SK-N-SH (cell line): ENCODE results near the gene GCNT2. TPM values are rescaled to one million over a fixed set of nuclear protein-coding genes. Genes with fewer than 3 reads are reported as not detected.

Source experiments
- CTCF ChIA-PET: fragments of 300-600, 350-600 bp; formaldehyde crosslinking; extraction: SDS; loops from one replicate; lab custom pipeline; 2021; lab: Yijun Ruan, JAX
- POLR2A ChIA-PET: fragments of 350-600 bp; sonication (Branson Sonifier 250); formaldehyde crosslinking; extraction: SDS; loops from one replicate; lab custom pipeline; 2020; ENCODE audit warnings: antibody characterized with exemption, inconsistent platforms; lab: Yijun Ruan, JAX
- DNase-seq: peaks from one replicate; pipeline ENCODE4 v3.0.0; 2012
- H2AFZ ChIP-seq: fragments of 200-600 bp; sonication (generic); 2 replicates; pipeline ENCODE4 v1.8.1; 2016; ENCODE audit warnings: antibody characterized with exemption, mild to moderate bottlenecking, low read depth
- H3F3A ChIP-seq: fragments of 200-600 bp; sonication (generic); replicated peaks from 2 replicates; pipeline ENCODE3; 2016; ENCODE audit warnings: antibody characterized with exemption, mild to moderate bottlenecking; ENCODE audit not compliant: insufficient read depth
- H3K27ac ChIP-seq, 2 experiments: fragments of 200-500 bp in 1 of 2; fragments of 200-600 bp in 1 of 2; sonication (Bioruptor generic) in 1 of 2; sonication (generic), shearing (Covaris generic) in 1 of 2; 2 replicates each; pipeline versions ENCODE4 v1.5.1 to v1.6.1; 2014 to 2016; ENCODE audit warnings: low read depth in 2 of 2, inconsistent platforms in 1 of 2, low read length in 1 of 2, mild to moderate bottlenecking in 1 of 2, mixed read lengths in 1 of 2
- H3K27me3 ChIP-seq: fragments of 200-600 bp; sonication (generic), shearing (Covaris generic); 2 replicates; pipeline ENCODE4 v1.6.1; 2016; ENCODE audit warnings: mixed run types; ENCODE audit not compliant: insufficient read depth
- H3K36me3 ChIP-seq, 2 experiments: fragments of 200-500 bp in 1 of 2; fragments of 200-600 bp in 1 of 2; sonication (Bioruptor generic) in 1 of 2; sonication (generic) in 1 of 2; replicated peaks in 1 of 2; 2 replicates each; pipeline versions ENCODE3 to v1.5.1; 2014 to 2016; ENCODE audit warnings: low read length in 1 of 2, mild to moderate bottlenecking in 1 of 2; ENCODE audit not compliant: insufficient read depth in 2 of 2, control insufficient read depth in 1 of 2
- H3K4me1 ChIP-seq, 2 experiments: fragments of 200-500 bp in 1 of 2; fragments of 200-600 bp in 1 of 2; sonication (Bioruptor generic) in 1 of 2; sonication (generic), shearing (Covaris generic) in 1 of 2; 2 replicates each; pipeline versions ENCODE4 v1.5.1 to v1.6.1; 2014 to 2016; ENCODE audit warnings: low read depth in 1 of 2, low read length in 1 of 2, mixed run types in 1 of 2; ENCODE audit not compliant: insufficient read depth in 2 of 2, control insufficient read depth in 1 of 2
- H3K4me2 ChIP-seq: fragments of 200-600 bp; sonication (generic), shearing (Covaris generic); 2 replicates; pipeline ENCODE4 v1.6.1; 2017; ENCODE audit warnings: mixed run types
- H3K4me3 ChIP-seq, 2 experiments: fragments of 200-500 bp in 1 of 2; fragments of 200-600 bp in 1 of 2; sonication (Bioruptor generic) in 1 of 2; sonication (generic), shearing (Covaris generic) in 1 of 2; 2 replicates each; pipeline versions ENCODE4 v1.5.1 to v1.8.1; 2014 to 2016; ENCODE audit warnings: low read depth in 2 of 2, inconsistent platforms in 1 of 2, low read length in 1 of 2, mild to moderate bottlenecking in 1 of 2, mixed read lengths in 1 of 2, moderate library complexity in 1 of 2
- H3K79me2 ChIP-seq: fragments of 200-600 bp; sonication (generic); 2 replicates; pipeline ENCODE4 v1.8.1; 2017; ENCODE audit warnings: mild to moderate bottlenecking; ENCODE audit not compliant: insufficient read depth
- H3K9ac ChIP-seq: fragments of 200-600 bp; sonication (generic); 2 replicates; pipeline ENCODE4 v1.6.1; 2017; ENCODE audit warnings: mixed run types
- H3K9me2 ChIP-seq: fragments of 200-600 bp; sonication (generic); 2 replicates; pipeline ENCODE4 v1.6.1; 2017; ENCODE audit warnings: mixed run types
- H3K9me3 ChIP-seq: fragments of 200-600 bp; sonication (generic); 2 replicates; pipeline ENCODE4 v1.6.1; 2017; ENCODE audit warnings: mixed run types, mild to moderate bottlenecking, moderate library complexity
- H4K20me1 ChIP-seq: fragments of 200-600 bp; sonication (generic); 2 replicates; pipeline ENCODE4 v1.6.1; 2017; ENCODE audit warnings: mild to moderate bottlenecking, mixed run types; ENCODE audit not compliant: insufficient read depth
- FOXJ3 ChIP-seq: sonication (generic); formaldehyde crosslinking; IDR thresholded peaks from 2 replicates; pipeline ENCODE4 v1.5.1; 2020; ENCODE audit warnings: mild to moderate bottlenecking, missing genetic modification reagents
- GABPA ChIP-seq: IDR thresholded peaks from 2 replicates; pipeline ENCODE4 v1.4.0; 2012; ENCODE audit warnings: low read depth, mild to moderate bottlenecking
- MEF2A ChIP-seq: IDR thresholded peaks from 2 replicates; pipeline ENCODE4 v1.4.0; 2012; ENCODE audit warnings: low read depth, borderline replicate concordance
- MXI1 ChIP-seq: IDR thresholded peaks from 2 replicates; pipeline ENCODE4 v1.6.1; 2012; ENCODE audit warnings: mild to moderate bottlenecking, low read depth, low read length, improper control_type of control experiment
- NFIC ChIP-seq: IDR thresholded peaks from 2 replicates; pipeline ENCODE4 v1.4.0; 2012; ENCODE audit warnings: borderline replicate concordance
- RFX5 ChIP-seq: IDR thresholded peaks from 2 replicates; pipeline ENCODE4 v1.6.1; 2012; ENCODE audit warnings: mild to moderate bottlenecking, improper control_type of control experiment, low read length
- RXRA ChIP-seq: IDR thresholded peaks from 2 replicates; pipeline ENCODE4 v1.4.0; 2012; ENCODE audit warnings: low read depth, mild to moderate bottlenecking, borderline replicate concordance
- SIN3A ChIP-seq: IDR thresholded peaks from 2 replicates; pipeline ENCODE4 v1.6.1; 2012; ENCODE audit warnings: low read depth, mild to moderate bottlenecking, low read length, moderate library complexity, borderline replicate concordance
- SMC3 ChIP-seq: IDR thresholded peaks from 2 replicates; pipeline ENCODE4 v1.6.1; 2012; ENCODE audit warnings: low read depth, low read length, improper control_type of control experiment
- TAF1 ChIP-seq: IDR thresholded peaks from 2 replicates; pipeline ENCODE4 v1.6.1; 2012; ENCODE audit warnings: low read depth, mild to moderate bottlenecking, low read length, moderate library complexity, borderline replicate concordance
- TCF12 ChIP-seq: IDR thresholded peaks from 2 replicates; pipeline ENCODE4 v1.4.0; 2012
- TEAD4 ChIP-seq: IDR thresholded peaks from 2 replicates; pipeline ENCODE4 v1.4.0; 2012; ENCODE audit warnings: mild to moderate bottlenecking, borderline replicate concordance; ENCODE audit not compliant: insufficient read depth
- YY1 ChIP-seq: IDR thresholded peaks from 2 replicates; pipeline ENCODE4 v1.4.0; 2012; ENCODE audit warnings: low read depth, mild to moderate bottlenecking
- WGBS: methylation state at CpG from one replicate; pipeline ENCODE4 v1.1.6; 2017; ENCODE audit warnings: low lambda C conversion rate; 5-methylcytosine and 5-hydroxymethylcytosine counted together
- polyA plus RNA-seq, 3 experiments: library from polyadenylated mRNA; depleted of rRNA; stranded (reverse); fragments of >200 nt; gene quantifications; 2 replicates each; pipeline ENCODE4 v1.2.3, GENCODE V29; 2012
- TF ChIP-seq, protein P1 (sequence below): fragments of 200-600 bp; sonication (generic); IDR thresholded peaks from 2 replicates; pipeline ENCODE4 v1.6.1; 2017; ENCODE audit warnings: antibody characterized with exemption, mild to moderate bottlenecking, moderate library complexity
- TF ChIP-seq, protein P2 (sequence below): IDR thresholded peaks from 2 replicates; pipeline ENCODE4 v1.6.1; 2012; ENCODE audit warnings: mild to moderate bottlenecking, low read depth, low read length, moderate library complexity

The GCNT2 gene
- polyA plus RNA-seq, 1 of the 3 experiments (the other 2 are of a cell fraction): 0.13 TPM

GRCh38 chr6:10484912-10485311 lies 36.2 kb upstream of the GCNT2 start:
- H2AFZ ChIP-seq: no peak overlapping the region
- TF ChIP-seq RFX5 (no peak), TCF12 (no peak)
- H3K4me3 ChIP-seq: no peak overlapping the region
- CTCF ChIA-PET: no interaction called here
- whole genome bisulfite sequencing: 62% methylated on average over 3 of the region's 3 CpGs
- H3K27ac ChIP-seq: no peak overlapping the region
- H3K4me1 ChIP-seq: peaks cover 0 to 3% of the 10 kb centered on the region in 2 experiments; a peak in 1 of 4 replicates
- H3F3A ChIP-seq: no peaks in the 10 kb centered on the region
- no peaks in the 10 kb centered on the region for H4K20me1 ChIP-seq
- DNase-seq: no peak
- no peaks in the 10 kb centered on the region for H3K36me3 ChIP-seq
- no peak overlapping the region for H3K4me2 ChIP-seq
- H3K79me2 ChIP-seq: no peaks in the 10 kb centered on the region
- no peak overlapping the region for H3K9ac ChIP-seq
- H3K9me2 ChIP-seq: no peaks in the 10 kb centered on the region
- no peaks in the 10 kb centered on the region for H3K9me3 ChIP-seq
- H3K27me3 ChIP-seq: no peaks in the 10 kb centered on the region; the same call in 1 of the 2 replicates
- POLR2A ChIA-PET: no interaction called here

GRCh38 chr6:10485406-10485805 lies 35.7 kb upstream of the GCNT2 start:
- DNase-seq: no peak
- H3K79me2 ChIP-seq: no peaks in the 10 kb centered on the region
- TF ChIP-seq, protein P1, sequence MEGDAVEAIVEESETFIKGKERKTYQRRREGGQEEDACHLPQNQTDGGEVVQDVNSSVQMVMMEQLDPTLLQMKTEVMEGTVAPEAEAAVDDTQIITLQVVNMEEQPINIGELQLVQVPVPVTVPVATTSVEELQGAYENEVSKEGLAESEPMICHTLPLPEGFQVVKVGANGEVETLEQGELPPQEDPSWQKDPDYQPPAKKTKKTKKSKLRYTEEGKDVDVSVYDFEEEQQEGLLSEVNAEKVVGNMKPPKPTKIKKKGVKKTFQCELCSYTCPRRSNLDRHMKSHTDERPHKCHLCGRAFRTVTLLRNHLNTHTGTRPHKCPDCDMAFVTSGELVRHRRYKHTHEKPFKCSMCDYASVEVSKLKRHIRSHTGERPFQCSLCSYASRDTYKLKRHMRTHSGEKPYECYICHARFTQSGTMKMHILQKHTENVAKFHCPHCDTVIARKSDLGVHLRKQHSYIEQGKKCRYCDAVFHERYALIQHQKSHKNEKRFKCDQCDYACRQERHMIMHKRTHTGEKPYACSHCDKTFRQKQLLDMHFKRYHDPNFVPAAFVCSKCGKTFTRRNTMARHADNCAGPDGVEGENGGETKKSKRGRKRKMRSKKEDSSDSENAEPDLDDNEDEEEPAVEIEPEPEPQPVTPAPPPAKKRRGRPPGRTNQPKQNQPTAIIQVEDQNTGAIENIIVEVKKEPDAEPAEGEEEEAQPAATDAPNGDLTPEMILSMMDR: no peak
- no peak for TF ChIP-seq SMC3
- TF ChIP-seq MXI1: no peak
- no peak for TF ChIP-seq GABPA
- TF ChIP-seq SIN3A: no peak
- no peak for TF ChIP-seq FOXJ3 (CRISPR knock-in tag)
- TF ChIP-seq YY1: no peak
- TF ChIP-seq NFIC: no peak
- TF ChIP-seq TAF1: no peak
- 75% methylated on average over 7 of the region's 7 CpGs for WGBS
- no peaks in the 10 kb centered on the region; the same call in 1 of the 2 replicates for H3K27me3 ChIP-seq
- H3K9me2 ChIP-seq: no peaks in the 10 kb centered on the region
- H3K4me1 ChIP-seq: peaks cover 0 to 3% of the 10 kb centered on the region in 2 experiments; a peak in 1 of 4 replicates
- no peak overlapping the region for H3K27ac ChIP-seq
- no peaks in the 10 kb centered on the region for H3F3A ChIP-seq
- POLR2A ChIA-PET: interaction anchor here (0.6 kb wide), 1 partner anchor 1486 kb away, joined by 3 read pairs; no protein-coding TSS in a partner anchor
- CTCF ChIA-PET: no interaction called here
- no peak overlapping the region for H2AFZ ChIP-seq
- no peaks in the 10 kb centered on the region for H3K36me3 ChIP-seq
- no peak overlapping the region for H3K4me3 ChIP-seq
- no peaks in the 10 kb centered on the region for H3K9me3 ChIP-seq
- H3K9ac ChIP-seq: no peak overlapping the region
- no peaks in the 10 kb centered on the region for H4K20me1 ChIP-seq
- no peak overlapping the region for H3K4me2 ChIP-seq

DNA sequence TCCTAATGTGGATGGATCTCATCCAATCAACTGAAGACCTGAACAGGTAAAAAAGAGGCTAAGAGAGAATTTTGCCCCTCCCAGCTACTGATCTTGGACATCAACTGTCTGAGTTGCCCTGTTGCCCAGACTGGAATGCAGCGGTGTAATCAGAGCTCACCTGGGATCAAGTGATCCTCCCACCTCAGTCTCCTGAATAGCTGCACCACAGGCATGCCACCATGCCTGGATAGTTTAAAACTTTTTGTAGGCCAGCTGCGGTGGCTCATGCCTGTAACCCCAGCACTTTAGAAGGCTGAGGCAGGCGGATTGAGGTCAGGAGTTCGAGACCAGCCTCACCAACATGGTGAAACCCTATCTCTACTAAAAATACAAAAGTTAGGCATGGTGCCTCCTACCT lies 34.9 kb upstream of the GCNT2 start:
- H3K9me3 ChIP-seq: no peaks in the 10 kb centered on the region
- no peaks in the 10 kb centered on the region for H3F3A ChIP-seq
- no peaks in the 10 kb centered on the region for H4K20me1 ChIP-seq
- no peaks in the 10 kb centered on the region for H3K79me2 ChIP-seq
- no peak overlapping the region for H3K27ac ChIP-seq
- WGBS: 47% methylated on average over 4 of the region's 4 CpGs
- ChIA-PET CTCF (interaction anchor here (3.0 kb wide), 1 partner anchor 8 kb away, joined by 12 read pairs; no protein-coding TSS in a partner anchor), POLR2A (no interaction called here)
- no peaks in the 10 kb centered on the region for H3K9me2 ChIP-seq
- H3K4me2 ChIP-seq: no peak overlapping the region
- no peaks in the 10 kb centered on the region; the same call in 1 of the 2 replicates for H3K27me3 ChIP-seq
- DNase-seq: no peak
- no peak overlapping the region for H2AFZ ChIP-seq
- no peak overlapping the region for H3K4me3 ChIP-seq
- no peaks in the 10 kb centered on the region for H3K36me3 ChIP-seq
- H3K9ac ChIP-seq: no peak overlapping the region
- H3K4me1 ChIP-seq: peaks cover 0 to under 1% of the 10 kb centered on the region in 2 experiments; a peak in 1 of 4 replicates
- no peak for TF ChIP-seq MEF2A
- TF ChIP-seq, protein P2, sequence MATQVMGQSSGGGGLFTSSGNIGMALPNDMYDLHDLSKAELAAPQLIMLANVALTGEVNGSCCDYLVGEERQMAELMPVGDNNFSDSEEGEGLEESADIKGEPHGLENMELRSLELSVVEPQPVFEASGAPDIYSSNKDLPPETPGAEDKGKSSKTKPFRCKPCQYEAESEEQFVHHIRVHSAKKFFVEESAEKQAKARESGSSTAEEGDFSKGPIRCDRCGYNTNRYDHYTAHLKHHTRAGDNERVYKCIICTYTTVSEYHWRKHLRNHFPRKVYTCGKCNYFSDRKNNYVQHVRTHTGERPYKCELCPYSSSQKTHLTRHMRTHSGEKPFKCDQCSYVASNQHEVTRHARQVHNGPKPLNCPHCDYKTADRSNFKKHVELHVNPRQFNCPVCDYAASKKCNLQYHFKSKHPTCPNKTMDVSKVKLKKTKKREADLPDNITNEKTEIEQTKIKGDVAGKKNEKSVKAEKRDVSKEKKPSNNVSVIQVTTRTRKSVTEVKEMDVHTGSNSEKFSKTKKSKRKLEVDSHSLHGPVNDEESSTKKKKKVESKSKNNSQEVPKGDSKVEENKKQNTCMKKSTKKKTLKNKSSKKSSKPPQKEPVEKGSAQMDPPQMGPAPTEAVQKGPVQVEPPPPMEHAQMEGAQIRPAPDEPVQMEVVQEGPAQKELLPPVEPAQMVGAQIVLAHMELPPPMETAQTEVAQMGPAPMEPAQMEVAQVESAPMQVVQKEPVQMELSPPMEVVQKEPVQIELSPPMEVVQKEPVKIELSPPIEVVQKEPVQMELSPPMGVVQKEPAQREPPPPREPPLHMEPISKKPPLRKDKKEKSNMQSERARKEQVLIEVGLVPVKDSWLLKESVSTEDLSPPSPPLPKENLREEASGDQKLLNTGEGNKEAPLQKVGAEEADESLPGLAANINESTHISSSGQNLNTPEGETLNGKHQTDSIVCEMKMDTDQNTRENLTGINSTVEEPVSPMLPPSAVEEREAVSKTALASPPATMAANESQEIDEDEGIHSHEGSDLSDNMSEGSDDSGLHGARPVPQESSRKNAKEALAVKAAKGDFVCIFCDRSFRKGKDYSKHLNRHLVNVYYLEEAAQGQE: no peak
- TF ChIP-seq RXRA: no peak
- no peak for TF ChIP-seq TEAD4
